EH (cell line): ENCODE results near the gene HSPA12A.
A peak's percentile ranks its signal among the peaks of the same experiment; 100 is the strongest.

Source experiments
- DNase-seq: peaks from one replicate; pipeline ENCODE4 v3.0.0-alpha.2; 2015; ENCODE audit warnings: low read depth

The HSPA12A gene

DNA sequence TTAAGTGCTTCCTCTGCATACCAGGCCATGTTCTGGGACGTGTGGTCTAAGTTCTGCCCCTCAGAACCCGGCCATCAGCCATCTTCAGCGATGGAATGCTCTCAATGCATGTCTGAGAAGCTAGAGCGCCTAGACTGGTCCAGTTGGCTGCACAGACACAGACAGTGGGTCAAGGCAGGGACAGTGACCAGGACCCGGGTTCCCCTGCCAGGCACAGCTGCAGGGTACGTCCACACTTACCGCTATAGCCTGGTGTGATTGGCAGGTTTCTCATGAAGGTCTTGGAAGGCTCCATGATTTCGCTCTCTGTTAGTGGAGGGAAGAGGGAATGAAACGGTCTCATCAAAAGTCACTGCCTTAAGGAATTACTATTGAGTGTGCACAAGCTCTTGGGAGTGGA, 74.3 kb downstream of the HSPA12A start:
- DNase-seq: no peak

DNA sequence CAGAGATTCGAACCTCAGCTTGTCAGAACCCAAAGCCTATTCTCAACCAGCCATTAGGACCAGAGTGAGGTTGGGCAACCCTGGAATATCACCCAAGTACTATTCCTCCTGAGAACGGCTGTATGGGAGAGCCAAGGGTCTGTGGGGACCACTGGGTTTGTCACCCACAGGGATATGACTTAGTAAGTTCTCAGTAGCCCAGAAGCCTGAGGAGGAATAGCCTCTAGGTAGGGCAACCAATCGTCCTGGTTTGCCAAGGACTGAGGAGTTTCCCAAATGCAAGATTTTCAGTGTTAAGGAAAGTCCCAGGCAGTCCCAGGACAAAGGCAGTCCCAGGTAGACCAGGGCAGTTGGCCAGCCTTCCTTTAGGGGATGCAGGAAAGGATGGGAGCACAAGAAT, 74.9 kb downstream of the HSPA12A start:
- DNase-seq: no peak

DNA sequence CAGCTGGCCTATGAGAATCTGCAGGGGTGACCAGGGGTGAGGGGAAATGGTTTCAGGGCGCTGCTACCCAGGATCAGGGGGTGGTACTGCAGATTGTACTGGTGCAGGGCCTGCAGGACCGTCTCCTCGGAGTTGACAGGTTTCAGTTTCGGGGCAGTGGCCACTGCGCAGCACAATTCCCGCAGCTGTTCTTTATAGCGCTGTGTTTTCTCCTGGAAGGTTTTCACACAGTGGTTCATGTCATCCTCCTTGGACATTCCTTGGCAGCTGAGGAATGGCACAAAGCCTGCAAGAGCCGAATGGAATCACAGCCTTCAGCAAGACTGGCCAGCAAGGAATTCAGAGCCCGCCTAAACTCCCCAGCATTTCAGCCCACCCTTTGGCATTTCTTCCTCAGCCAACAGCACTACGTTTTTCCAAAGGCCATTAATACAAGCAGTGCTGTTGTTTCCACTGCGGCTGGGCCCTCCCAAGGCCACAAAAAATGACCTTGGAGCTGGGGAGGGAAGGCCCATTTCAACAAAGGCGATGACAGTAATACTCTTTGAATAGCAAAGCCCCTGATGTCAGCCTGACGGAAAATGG, 76.7 kb downstream of the HSPA12A start:
- peak; percentile 30 for DNase-seq

DNA sequence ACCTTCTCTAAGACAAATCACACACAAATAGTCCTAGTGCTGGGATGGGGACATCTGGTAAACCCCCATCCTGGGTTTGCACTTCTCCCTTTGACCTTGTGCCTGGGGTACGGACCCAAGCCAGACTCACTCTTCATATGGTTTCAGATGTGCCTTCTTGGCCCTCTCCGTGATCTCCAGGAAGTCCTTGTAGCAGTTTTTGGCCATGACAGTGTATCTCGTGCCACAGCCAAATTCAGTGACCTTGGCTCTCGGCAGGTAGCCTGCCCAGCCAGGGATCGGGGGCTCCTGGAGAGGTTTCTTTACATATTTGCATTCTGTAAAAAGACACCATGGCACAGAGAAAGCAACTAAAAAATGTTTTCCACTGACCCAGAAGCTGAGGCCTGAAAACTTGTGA, 77.7 kb downstream of the HSPA12A start:
- DNase-seq: no peak

DNA sequence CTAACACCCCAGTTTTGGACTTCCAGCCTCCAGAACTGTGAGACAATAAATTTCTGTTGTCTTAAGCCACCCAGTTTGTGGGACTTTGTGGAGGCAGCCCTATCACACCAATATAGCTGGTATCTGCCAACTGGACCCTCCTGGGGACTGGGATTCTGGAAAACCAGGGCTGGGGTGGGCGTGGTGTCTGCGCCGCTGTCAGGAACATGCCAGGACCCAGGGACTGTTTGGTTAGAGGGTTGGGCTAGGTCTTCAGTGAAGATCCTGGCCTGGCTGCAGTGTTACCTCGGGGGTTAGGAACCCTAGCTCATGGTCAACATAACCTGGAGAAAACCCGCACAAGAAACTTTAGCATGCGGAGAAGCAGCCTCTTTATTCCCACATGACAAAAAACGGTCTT, 79.0 kb downstream of the HSPA12A start:
- DNase-seq: no peak

DNA sequence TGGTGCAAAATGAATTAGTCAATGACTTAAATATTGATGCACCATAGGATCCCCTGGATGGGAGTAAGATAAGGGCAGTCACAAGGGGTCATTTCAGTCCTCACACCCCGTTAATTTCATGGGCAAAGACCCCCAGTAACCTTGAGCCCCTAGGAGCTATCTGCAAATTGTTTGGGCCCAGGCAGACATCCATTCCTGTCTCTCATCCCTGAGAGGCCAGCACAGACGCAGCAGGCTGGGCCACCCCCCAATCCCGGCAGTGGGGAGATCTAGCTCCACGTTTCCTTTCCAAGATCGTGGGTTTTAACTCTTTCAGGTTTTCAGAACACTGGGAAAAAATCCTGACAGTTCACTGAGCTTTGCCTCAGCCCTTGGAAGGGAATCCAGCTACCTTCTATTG, 81.5 kb downstream of the HSPA12A start:
- no peak for DNase-seq

DNA sequence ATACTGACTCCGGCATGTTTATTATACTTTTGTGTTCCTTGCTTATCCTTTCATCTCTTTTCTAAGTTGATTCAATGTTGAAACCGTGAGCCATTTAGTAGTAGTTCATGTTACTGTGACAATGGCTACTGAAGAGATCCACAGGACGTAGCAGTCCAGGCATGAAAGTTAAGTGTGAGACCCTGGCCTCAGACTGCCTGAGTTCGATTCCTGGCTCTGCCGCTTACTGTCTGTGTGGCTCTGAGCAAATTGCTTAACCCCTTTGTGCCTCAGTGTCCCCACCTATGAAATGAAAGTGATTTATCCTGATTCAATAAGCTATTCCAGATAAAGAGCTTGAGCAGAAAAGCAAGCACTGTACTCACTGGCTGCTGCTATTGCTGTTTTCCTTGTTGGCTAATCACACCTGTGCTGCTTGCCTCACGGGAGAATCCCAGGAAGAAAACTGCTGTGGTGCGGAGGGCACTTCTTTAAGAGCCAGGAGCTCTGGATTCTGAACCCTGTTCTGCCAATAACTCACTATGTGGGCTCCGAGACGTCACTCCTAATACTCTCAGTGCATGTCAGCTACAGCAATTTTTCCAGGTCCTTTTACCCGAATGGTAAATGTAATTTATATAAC, 83.2 kb downstream of the HSPA12A start:
- DNase-seq: no peak

DNA sequence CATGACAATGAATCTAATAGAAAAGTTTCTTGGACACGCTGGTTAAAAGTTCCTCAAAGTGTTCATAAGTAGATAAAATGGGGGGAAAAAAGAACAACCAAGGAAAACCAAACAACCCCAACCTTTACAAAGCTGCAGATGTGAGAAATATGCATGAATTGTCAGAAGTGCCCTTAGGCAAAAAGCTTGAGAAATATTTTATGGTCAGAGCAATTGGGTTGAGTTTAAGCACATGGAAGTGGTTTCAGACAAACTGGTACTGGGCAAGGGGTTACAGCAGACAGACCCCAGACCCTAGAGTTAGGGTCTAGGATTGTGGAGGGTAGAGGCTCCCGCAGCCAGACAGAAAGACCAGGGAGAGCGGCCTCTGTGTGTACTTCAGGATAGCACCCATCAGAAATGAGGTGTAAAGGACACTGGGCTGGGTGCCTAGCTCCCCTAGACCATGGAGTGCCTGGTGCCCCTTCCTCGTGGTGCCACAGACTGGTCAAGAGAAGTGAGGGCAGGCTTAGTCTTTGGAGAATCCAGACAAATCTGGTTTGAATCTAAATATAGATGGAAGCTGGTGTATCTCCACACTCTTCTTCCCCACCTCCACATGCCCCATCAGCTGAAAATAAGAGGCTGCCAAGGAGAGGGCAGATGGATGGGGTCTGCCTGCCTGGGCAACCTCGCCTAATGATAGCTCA, 84.4 kb downstream of the HSPA12A start:
- DNase-seq: no peak

DNA sequence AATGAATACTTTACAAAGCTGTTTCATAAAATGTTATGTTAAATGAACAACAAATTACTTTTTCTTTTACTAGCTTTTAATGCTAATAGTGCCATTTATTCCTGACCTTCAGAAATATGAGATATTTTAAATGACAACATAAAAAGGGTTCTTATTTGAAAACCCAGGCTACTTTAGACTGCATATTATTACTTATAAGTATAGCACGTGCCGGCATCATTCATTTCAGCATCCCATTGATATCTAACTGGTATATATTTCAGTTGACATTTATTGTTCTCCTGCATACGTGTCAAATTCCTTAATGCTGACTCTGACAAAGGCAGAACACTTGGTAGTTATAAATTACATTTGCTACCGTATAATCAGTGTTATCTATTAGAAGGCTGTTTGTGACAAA, 86.3 kb downstream of the HSPA12A start:
- no peak for DNase-seq

DNA sequence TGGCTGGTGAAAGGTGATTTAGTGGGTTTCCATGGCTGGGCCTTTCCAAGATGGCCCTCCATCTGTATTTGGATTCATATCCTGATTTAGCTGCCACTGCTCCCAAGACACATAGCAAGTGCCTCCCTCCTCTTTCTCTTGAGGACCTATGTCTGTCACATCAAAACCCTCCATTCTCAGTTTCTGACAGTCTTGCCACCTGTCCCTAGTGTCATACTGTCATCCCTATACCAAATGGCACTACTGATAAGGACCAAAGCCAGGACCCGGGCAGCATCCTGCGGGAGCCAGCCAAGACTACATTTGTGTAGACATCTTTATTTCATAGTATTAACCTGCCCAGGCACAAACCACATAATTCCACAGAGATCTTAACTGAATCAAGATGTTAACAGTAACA, 86.8 kb downstream of the HSPA12A start:
- no peak for DNase-seq

DNA sequence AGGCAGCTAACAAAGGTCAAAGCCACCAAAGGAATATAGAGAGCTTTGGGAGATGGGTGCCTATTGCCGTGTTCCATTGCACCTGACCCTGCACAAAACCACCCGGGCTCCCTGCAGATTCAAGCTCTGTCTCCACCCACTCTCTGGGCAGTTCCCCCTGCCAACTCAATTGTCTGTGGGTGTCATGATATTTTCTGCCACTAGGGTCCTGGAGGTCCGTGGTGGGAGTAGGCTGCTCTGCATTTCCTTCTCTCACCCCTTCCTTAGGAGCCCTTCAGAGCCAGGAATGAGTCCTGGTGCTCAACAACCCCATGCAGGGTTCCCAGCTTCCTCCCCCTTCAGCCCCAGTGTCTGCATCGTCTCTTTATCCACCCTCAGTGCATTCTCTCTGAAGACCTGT, 87.5 kb downstream of the HSPA12A start:
- no peak for DNase-seq

DNA sequence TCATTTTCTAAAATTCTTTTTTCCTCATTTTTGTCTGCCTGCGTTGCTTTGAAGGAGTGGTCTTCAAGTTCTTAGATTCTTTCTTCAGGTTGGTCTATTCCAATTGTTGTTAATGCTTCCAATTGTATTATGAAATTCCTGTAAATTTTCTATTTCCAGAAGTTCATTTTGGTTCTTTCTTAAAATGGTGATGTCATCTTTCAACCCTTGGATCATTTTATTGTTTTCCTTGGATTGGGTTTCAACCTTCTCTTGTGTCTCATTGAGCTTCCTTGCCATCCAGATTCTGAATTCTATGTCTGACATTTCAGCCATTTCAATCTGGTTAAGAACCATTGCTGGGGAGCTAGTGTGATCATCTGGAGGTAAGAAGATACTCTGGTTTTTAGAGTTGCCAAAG, 88.5 kb downstream of the HSPA12A start:
- no peak for DNase-seq

DNA sequence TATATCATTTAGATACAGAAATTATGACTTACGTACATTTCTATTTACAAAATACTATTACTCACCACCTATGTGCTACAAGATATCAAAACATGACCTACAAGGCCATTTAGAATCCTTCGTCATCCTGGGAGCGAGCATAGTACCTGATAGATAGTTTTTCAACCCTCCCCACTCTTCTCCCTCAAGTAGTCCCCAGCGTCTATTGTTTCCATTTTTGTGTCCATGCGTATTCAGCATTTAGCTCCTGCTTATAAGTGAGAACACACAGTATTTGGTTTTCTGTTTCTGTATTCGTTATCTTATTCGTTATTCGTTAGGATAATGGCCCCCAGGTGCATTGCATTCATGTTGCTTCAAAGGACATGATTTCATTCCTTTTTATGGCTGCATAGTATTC, 93.5 kb downstream of the HSPA12A start:
- DNase-seq: no peak

DNA sequence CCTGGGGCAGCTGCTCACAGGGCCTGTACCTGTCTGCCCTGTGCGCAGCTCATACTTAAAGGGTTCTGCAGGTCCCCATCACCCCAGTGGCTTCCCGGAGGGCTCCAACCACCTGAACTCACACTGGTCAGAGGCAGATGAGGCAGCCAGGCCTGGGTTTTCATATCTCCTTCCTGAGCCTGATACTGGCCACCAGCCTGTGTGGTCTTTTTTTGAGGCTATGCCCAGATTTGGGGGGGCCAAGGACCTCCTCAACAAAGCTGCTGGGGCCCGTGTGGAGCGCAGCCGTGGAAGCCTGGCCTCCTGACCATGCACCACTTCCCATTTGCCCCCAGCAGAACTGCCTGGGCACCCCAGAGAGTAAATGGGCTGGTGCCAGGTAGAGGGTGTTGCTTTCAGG, 95.9 kb downstream of the HSPA12A start:
- no peak for DNase-seq

DNA sequence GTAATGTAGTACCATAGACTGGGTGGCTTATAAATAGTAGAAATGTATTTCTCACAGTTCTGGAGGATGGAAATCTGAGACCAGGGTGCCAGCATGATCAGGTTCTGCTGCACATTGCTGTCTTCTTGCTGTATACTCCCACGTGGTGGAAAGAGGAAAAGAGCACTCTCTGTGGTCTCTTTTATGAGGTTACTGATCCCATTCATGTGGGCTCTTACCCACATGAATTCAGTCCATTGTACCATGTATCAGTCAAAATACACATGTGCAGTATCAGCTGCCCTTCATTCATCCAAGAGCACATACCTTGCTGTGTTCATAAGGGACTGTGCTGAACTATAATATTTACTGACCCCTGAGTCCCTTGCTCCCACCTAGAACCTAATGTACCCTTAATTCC, 104.5 kb downstream of the HSPA12A start:
- DNase-seq: no peak

DNA sequence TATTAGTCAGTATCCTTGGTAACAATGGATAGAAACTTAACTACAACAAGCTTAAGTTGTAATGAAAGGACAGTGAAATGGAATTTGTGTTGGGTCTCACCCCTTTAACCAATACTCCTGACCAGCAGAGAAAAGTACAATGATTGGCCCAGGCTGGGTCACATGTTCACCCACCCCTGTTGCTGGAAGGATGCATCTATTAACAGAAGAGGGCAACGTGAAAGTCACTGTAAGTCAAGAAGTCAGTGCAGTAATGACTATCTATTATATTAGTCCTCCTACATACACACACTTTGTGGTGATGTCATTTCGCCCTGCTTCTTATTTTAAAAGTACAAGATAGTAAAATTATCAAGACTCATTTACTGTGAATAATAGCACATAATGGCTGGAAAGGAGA, 105.4 kb downstream of the HSPA12A start:
- DNase-seq: no peak

DNA sequence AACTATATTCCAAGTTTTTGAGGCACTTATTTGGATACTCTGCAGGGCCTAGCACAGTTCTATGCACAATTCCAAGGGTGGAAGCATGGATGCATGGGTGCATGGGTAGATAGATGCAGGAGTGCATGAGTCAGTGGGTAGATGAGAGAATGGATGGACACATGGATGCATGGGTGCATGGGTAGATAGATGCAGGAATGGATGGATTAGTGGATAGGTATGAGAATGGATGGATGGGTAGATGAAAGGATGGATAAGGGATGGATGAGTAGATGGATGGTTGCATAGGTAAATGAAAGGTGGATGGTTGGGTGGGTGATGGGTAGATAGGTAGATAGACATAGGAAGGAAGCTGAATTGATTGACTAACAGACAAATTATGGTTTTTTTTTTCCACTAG, 106.0 kb downstream of the HSPA12A start:
- no peak for DNase-seq

DNA sequence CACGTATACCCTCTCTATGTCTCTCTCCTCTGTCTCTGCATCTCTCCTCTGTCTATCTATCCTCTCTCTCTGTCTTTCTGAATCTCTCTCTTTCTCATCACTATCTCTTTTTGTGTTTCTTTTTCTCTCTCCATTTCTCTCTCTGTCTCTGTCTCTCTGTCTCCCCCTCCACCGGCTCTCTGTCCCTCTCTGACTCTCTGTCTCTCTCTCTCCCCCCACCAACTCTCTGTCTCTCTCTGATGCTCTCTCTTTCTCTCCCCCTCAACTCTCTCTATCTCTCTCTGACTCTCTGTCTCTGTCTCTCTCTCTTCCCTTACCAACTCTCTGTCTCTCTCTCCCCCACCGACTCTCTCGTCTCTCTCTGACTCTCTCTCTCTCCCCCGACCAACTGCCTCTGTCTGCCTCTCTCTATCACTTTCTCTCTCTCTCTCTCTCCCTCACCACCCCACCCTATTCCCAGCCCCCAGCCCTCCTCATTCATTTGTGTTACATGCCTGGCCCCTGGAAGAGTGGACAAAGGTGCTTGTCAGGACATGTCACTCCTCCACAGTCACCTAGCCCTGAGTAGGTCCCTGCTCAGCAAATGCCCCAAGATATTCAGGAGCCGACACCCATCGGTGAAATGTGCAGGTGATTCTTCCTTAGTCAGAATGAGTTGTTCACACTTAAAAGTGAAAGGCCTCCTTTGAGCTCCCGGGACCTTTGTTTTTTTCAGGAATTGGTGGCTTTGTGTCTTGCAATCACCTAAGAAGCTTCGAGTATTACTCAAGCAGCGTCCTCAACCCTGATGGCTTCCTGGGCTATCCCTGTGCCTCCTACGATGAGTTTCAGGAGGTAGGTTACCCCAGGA, 108.0 kb downstream of the HSPA12A start:
- no peak for DNase-seq

DNA sequence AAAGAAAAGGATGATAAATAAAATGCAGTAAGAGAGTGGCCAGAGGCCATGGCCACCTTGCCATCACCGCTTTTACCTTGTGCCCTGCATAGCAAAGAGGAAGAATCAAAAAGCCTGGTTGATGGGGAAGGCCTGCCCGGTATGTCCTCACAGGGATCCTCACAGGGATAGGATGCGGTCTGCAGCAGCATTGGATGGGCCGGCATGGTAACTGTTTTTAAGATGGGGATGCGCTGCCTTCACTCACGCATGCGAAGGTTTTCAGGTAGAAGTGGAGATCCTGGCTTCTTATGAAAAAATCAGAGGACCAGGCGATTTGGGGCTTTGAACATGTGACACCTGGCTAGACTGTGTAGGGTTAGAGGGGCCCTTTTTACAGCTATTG, 109.2 kb downstream of the HSPA12A start:
- no peak for DNase-seq

DNA sequence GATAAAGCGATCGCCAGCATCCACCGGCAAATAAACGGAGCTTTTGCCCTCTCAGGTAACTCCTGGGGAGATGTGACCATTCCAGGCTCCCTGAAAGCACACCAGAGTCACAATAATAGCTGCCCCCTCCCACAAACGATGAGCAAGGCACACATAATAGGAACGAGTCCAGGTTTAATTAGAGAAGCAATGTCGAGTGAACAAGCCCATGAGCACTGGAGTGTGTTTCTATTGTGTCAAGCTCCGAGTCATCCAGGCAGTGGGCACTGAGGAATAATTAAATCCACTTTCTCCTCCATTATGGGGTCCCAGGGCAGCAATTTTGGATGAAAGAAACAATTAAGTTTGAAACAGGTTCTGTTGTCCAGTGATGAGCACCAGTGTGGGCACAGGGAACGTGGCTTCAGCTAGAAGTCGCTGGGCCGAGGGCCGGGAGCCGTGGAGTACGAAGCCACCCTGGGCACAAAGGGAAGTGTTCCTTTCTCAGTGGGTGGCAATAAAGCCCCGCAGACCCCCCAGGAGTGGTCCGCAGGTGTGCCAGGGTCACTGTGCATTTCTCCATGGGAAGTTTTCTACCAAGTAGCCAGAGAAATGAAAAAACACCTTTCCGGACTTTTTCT, 109.7 kb downstream of the HSPA12A start:
- no peak for DNase-seq

DNA sequence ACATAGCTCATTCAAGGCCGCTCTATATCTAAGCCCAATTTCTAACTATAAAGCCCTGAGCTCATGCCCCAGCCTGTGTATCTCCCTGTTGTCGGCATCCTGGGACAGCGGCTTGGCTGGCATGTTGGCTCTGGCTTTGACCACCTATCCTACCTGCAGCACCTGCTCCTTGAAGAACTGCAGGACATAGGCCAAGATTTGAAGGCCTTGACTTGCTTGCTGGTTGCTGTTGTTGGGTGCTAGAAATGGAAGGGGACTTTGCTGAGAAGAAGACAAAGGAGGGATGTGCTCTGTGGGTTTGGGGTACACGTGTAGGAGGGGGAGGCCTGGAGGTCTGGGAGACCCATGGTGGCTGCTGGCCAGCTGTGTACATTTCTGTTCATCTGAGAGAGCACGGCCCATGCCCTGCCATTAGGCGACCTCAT, 110.5 kb downstream of the HSPA12A start:
- DNase-seq: no peak

DNA sequence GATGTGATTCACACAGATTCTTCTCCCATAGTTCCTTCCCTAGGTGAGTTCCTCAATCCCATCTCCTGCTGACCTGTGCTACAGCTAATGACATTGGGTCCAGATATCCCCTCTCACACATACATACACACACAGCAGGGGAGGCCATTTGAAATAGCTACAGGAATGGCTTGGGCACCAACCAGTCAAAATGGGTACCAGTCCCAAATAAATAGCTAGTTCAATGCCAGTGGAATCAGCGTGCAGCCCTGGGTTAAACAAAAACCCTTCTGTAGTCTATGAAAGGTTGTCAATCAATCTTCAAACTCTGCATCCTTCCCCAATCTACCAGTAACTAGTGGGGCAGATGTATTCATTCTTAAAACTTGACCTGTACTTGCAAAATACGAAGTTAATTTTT, 112.3 kb downstream of the HSPA12A start:
- no peak for DNase-seq

DNA sequence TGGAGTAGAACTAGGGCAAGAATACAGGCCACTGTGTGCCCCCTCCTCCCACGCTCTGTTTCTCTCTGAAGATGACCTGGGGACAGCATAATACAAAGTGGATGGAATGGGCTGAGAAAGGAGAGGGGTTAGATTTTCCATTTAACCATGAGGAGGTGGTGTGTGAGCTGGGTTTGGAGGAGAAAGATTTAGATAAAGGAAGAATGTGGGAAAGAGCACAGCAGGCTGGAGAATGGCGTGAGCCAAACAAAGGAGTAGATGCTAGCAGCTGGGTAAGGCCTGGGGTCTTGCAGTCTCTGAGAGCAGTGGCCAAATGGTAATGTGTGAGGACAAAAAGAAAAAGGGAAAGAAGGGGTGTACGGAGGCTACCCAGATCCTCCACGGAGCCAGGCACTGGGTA, 113.0 kb downstream of the HSPA12A start:
- no peak for DNase-seq
